ENCODE data around the gene SGK2.

- TF ChIP-seq EP300 (IDR thresholded peaks at IDR 0.05) (no peak), EHMT2 (IDR thresholded peaks at IDR 0.05; ENCODE audit: low read depth) (no peak)
Measured at GRCh38 chr20:43570496-43570895, 11.7 kb downstream of the SGK2 start.
